GM23248 (cell line): ENCODE measurements around the gene RUSC2. TPM values are rescaled to one million over a fixed set of nuclear protein-coding genes. Genes with fewer than 3 reads are reported as not detected.

Source experiments
- DNase-seq: peaks from one replicate; pipeline ENCODE4 v3.0.0-alpha.2; 2015
- H2AFZ ChIP-seq: fragments of 200-600 bp; sonication (generic); 2 replicates; pipeline ENCODE4 v1.6.1; 2016; ENCODE audit warnings: antibody characterized with exemption
- H3F3A ChIP-seq: fragments of 200-600 bp; sonication (generic); 2 replicates; pipeline ENCODE4 v1.6.1; 2016; ENCODE audit warnings: mild to moderate bottlenecking, antibody characterized with exemption, mixed run types; ENCODE audit not compliant: insufficient read depth
- H3K27ac ChIP-seq: fragments of 200-600 bp; sonication (generic); 2 replicates; pipeline ENCODE4 v1.5.1; 2016; ENCODE audit warnings: mild to moderate bottlenecking
- H3K27me3 ChIP-seq: fragments of 200-600 bp; sonication (generic); replicated peaks from 2 replicates; pipeline ENCODE4 v1.6.1; 2016; ENCODE audit warnings: mild to moderate bottlenecking; ENCODE audit not compliant: insufficient read depth
- H3K36me3 ChIP-seq: fragments of 200-600 bp; sonication (generic); 2 replicates; pipeline ENCODE4 v1.6.1; 2016; ENCODE audit warnings: low read depth, mild to moderate bottlenecking
- H3K4me1 ChIP-seq: fragments of 200-600 bp; sonication (generic); 2 replicates; pipeline ENCODE4 v1.6.1; 2016; ENCODE audit warnings: mild to moderate bottlenecking; ENCODE audit not compliant: insufficient read depth
- H3K4me2 ChIP-seq: fragments of 200-600 bp; sonication (generic); one replicate; pipeline ENCODE4 v1.6.1; 2016; ENCODE audit warnings: mild to moderate bottlenecking; ENCODE audit not compliant: unreplicated experiment
- H3K4me3 ChIP-seq: fragments of 200-600 bp; sonication (generic); 2 replicates; pipeline ENCODE4 v1.5.1; 2016; ENCODE audit warnings: mild to moderate bottlenecking
- H3K79me2 ChIP-seq: fragments of 200-600 bp; sonication (generic); 2 replicates; pipeline ENCODE4 v1.6.1; 2016; ENCODE audit warnings: mild to moderate bottlenecking; ENCODE audit not compliant: insufficient read depth
- H3K9ac ChIP-seq: fragments of 200-600 bp; sonication (generic); 2 replicates; pipeline ENCODE4 v1.6.1; 2016; ENCODE audit warnings: mild to moderate bottlenecking
- H3K9me2 ChIP-seq: fragments of 200-600 bp; sonication (generic); 2 replicates; pipeline ENCODE4 v1.6.1; 2016; ENCODE audit warnings: mixed run types, mild to moderate bottlenecking, moderate library complexity; ENCODE audit not compliant: insufficient read depth
- H3K9me3 ChIP-seq: fragments of 200-600 bp; sonication (generic); one replicate; pipeline ENCODE4 v1.6.1; 2017; ENCODE audit warnings: low read depth
- H4K20me1 ChIP-seq: fragments of 200-600 bp; sonication (generic); 2 replicates; pipeline ENCODE4 v1.6.0; 2016; ENCODE audit not compliant: insufficient read depth
- EZH2 ChIP-seq: fragments of 200-600 bp; sonication (generic); IDR thresholded peaks from 2 replicates; pipeline ENCODE4 v1.6.1; 2018; ENCODE audit warnings: antibody characterized with exemption, mild to moderate bottlenecking; ENCODE audit not compliant: insufficient read depth, poor library complexity, severe bottlenecking
- EZH2phosphoT487 ChIP-seq: fragments of 200-600 bp; sonication (generic); IDR thresholded peaks from 2 replicates; pipeline ENCODE4 v1.6.1; 2018; ENCODE audit warnings: antibody characterized with exemption, moderate library complexity, mild to moderate bottlenecking, low read depth; ENCODE audit not compliant: insufficient read depth
- WGBS, 2 experiments: methylation state at CpG; one replicate each; pipeline ENCODE4 v1.1.6; 2015 to 2017; ENCODE audit warnings: low lambda C conversion rate in 2 of 2, low coverage in 1 of 2; ENCODE audit errors: missing lambda C conversion rate in 2 of 2; 5-methylcytosine and 5-hydroxymethylcytosine counted together
- in situ Hi-C: fragments of 300-500 bp; cut with MboI; formaldehyde crosslinking; loops from 2 replicates; pipeline ENCODE4 v1.15.0; 2020
- polyA plus RNA-seq: library from polyadenylated mRNA; unstranded; fragments of >200 nt; fragmentation: Nextera tagmentation; extraction: Ambion mirVana; gene quantifications from 2 replicates; pipeline ENCODE4 v1.2.1, GENCODE V29; 2016
- total RNA-seq: library from RNA; depleted of rRNA; stranded (reverse); fragments of >200 nt; shearing (Covaris generic); gene quantifications from 2 replicates; pipeline ENCODE4 v1.2.3, GENCODE V29; 2014

Gene RUSC2
- total and polyA plus RNA-seq, 2 experiments from 2014 or later = 31.7 to 74.0 TPM

- WGBS, 2 experiments = 78 to 80% methylated on average over 4 of the region's 4 CpGs
- DNase-seq = peak; percentile 89
- H2AFZ ChIP-seq = peak overlapping the region; percentile 20; the same call in 1 of the 2 replicates
- no peaks in the 10 kb centered on the region for H3K9me2 ChIP-seq
- H3K36me3 ChIP-seq = no peaks in the 10 kb centered on the region
- no peaks in the 10 kb centered on the region for H4K20me1 ChIP-seq
- in situ Hi-C loops = no loop called here
- peak overlapping the region; percentile 16; the same call in 1 of the 2 replicates for H3K27ac ChIP-seq
- no peak overlapping the region for H3K4me3 ChIP-seq
- TF ChIP-seq EZH2phosphoT487 (no peak), EZH2 (no peak)
- H3K9me3 ChIP-seq = no peaks in the 10 kb centered on the region
- H3K79me2 ChIP-seq = no peaks in the 10 kb centered on the region
- no peaks in the 10 kb centered on the region for H3K27me3 ChIP-seq
- peaks cover 20% of the 10 kb centered on the region for H3K4me1 ChIP-seq
- H3K4me2 ChIP-seq = no peak overlapping the region
- no peak overlapping the region for H3K9ac ChIP-seq
- H3F3A ChIP-seq = peaks cover 11% of the 10 kb centered on the region
These were observed 8.4 kb upstream of the RUSC2 start for GRCh38 chr9:35481347-35481975.

GRCh38 chr9:35482071-35482470, 7.8 kb upstream of the RUSC2 start:
- in situ Hi-C loops = no loop called here
- peaks cover 25% of the 10 kb centered on the region for H3K4me1 ChIP-seq
- TF ChIP-seq EZH2phosphoT487 (no peak), EZH2 (no peak)
- H3K9ac ChIP-seq = no peak overlapping the region
- no peaks in the 10 kb centered on the region for H3K9me2 ChIP-seq
- H3K27me3 ChIP-seq = no peaks in the 10 kb centered on the region
- WGBS, 2 experiments = 41 to 42% methylated on average over 3 of the region's 3 CpGs
- H3F3A ChIP-seq = peaks cover 11% of the 10 kb centered on the region
- no peaks in the 10 kb centered on the region for H4K20me1 ChIP-seq
- H3K36me3 ChIP-seq = no peaks in the 10 kb centered on the region
- peak overlapping the region; percentile 20; the same call in 1 of the 2 replicates for H2AFZ ChIP-seq
- no peak overlapping the region for H3K4me3 ChIP-seq
- no peaks in the 10 kb centered on the region for H3K79me2 ChIP-seq
- no peaks in the 10 kb centered on the region for H3K9me3 ChIP-seq
- peak; percentile 45 for DNase-seq
- no peak overlapping the region for H3K4me2 ChIP-seq
- H3K27ac ChIP-seq = peak overlapping the region; percentile 16; the same call in 1 of the 2 replicates

GRCh38 chr9:35484406-35484805, 5.5 kb upstream of the RUSC2 start:
- H3K27me3 ChIP-seq = no peaks in the 10 kb centered on the region
- no peaks in the 10 kb centered on the region for H3K36me3 ChIP-seq
- peaks cover 17% of the 10 kb centered on the region for H3K79me2 ChIP-seq
- peak; percentile 57 for DNase-seq
- no peak overlapping the region for H3K9ac ChIP-seq
- H3K4me2 ChIP-seq = peak overlapping the region; percentile 26
- H3K27ac ChIP-seq = 0 out of 2 replicates have a peak overlapping the region, but pooled peaks have one; percentile 21
- peaks cover 30% of the 10 kb centered on the region for H3F3A ChIP-seq
- H3K4me3 ChIP-seq = no peak overlapping the region
- H3K9me2 ChIP-seq = no peaks in the 10 kb centered on the region
- no peaks in the 10 kb centered on the region for H3K9me3 ChIP-seq
- H2AFZ ChIP-seq = no peak overlapping the region
- H4K20me1 ChIP-seq = no peaks in the 10 kb centered on the region
- TF ChIP-seq EZH2phosphoT487 (no peak), EZH2 (no peak)
- in situ Hi-C loops = no loop called here
- 73 to 78% methylated on average over 3 of the region's 3 CpGs for WGBS, 2 experiments
- peaks cover 43% of the 10 kb centered on the region for H3K4me1 ChIP-seq

- DNase-seq = peak; percentile 69
- H3K9me3 ChIP-seq = no peaks in the 10 kb centered on the region
- no peak overlapping the region for H3K9ac ChIP-seq
- H3K9me2 ChIP-seq = no peaks in the 10 kb centered on the region
- H3K4me1 ChIP-seq = peaks cover 41% of the 10 kb centered on the region
- H3K79me2 ChIP-seq = peaks cover 39% of the 10 kb centered on the region
- H3F3A ChIP-seq = peaks cover 40% of the 10 kb centered on the region
- in situ Hi-C loops = no loop called here
- WGBS, 2 experiments = 64 to 73% methylated on average over 2 of the region's 2 CpGs
- H2AFZ ChIP-seq = no peak overlapping the region
- no peaks in the 10 kb centered on the region for H3K36me3 ChIP-seq
- H3K4me3 ChIP-seq = no peak overlapping the region
- TF ChIP-seq EZH2 (no peak), EZH2phosphoT487 (no peak)
- H3K27ac ChIP-seq = peak overlapping the region; percentile 98
- no peaks in the 10 kb centered on the region for H3K27me3 ChIP-seq
- H3K4me2 ChIP-seq = no peak overlapping the region
- H4K20me1 ChIP-seq = no peaks in the 10 kb centered on the region
These were observed 2.8 kb upstream of the RUSC2 start for GRCh38 chr9:35487081-35487480.
